ENCODE results near the gene TPK1. TPM values are rescaled to one million over a fixed set of nuclear protein-coding genes. Genes with fewer than 3 reads are reported as not detected.

TPK1 gene
- total RNA-seq, 1 donor from 2014 or later = 14.5 TPM

DNA sequence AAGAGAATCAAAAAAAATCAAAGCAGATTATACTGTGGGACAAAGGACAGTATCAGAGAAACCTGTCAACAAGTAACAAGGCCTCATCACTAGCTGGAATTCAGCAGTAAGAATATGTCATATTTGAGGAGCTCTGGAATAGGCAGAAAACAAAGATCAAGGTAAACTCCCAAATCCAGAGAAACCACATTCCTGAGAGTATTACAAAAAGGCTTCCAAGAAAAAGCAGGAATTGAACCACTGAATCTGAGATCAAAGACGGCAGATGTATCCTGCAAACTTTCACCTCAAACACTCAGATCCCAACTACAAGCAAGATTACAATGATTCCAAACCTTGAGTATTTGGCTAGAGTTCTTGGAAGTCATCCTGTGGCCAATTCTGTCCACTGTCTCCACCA, 16.3 kb downstream of the TPK1 start:
- no peaks in the 10 kb centered on the region for H3K4me1 ChIP-seq
- Mint-ChIP-seq H3K4me3 (no peak overlapping the region), H3K4me1 (peaks cover 3% of the 10 kb centered on the region), H3K36me3 (no peaks in the 10 kb centered on the region), H3K27ac (no peak overlapping the region), H3K27me3 (ENCODE audit: insufficient read depth, low read depth) (no peaks in the 10 kb centered on the region), H3K9me3 (no peaks in the 10 kb centered on the region)
- no peak overlapping the region for H2AFZ ChIP-seq (replicated peaks)
- no peaks in the 10 kb centered on the region for H3F3A ChIP-seq (ENCODE audit: low read depth)
- no peak for DNase-seq (ENCODE audit: low spot score)
- no peaks in the 10 kb centered on the region for H3K9me3 ChIP-seq (ENCODE audit: low read depth)
- no peak overlapping the region for H3K4me3 ChIP-seq
- H3K79me2 ChIP-seq (ENCODE audit: low read depth) = no peaks in the 10 kb centered on the region
- H3K9ac ChIP-seq = no peak overlapping the region
- no peak overlapping the region for H3K4me2 ChIP-seq
- H3K27me3 ChIP-seq = no peaks in the 10 kb centered on the region
- no peaks in the 10 kb centered on the region for H3K36me3 ChIP-seq
- TF ChIP-seq, protein P1, sequence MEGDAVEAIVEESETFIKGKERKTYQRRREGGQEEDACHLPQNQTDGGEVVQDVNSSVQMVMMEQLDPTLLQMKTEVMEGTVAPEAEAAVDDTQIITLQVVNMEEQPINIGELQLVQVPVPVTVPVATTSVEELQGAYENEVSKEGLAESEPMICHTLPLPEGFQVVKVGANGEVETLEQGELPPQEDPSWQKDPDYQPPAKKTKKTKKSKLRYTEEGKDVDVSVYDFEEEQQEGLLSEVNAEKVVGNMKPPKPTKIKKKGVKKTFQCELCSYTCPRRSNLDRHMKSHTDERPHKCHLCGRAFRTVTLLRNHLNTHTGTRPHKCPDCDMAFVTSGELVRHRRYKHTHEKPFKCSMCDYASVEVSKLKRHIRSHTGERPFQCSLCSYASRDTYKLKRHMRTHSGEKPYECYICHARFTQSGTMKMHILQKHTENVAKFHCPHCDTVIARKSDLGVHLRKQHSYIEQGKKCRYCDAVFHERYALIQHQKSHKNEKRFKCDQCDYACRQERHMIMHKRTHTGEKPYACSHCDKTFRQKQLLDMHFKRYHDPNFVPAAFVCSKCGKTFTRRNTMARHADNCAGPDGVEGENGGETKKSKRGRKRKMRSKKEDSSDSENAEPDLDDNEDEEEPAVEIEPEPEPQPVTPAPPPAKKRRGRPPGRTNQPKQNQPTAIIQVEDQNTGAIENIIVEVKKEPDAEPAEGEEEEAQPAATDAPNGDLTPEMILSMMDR (IDR thresholded peaks at IDR 0.05) = no peak
- TF ChIP-seq EZH2 (IDR thresholded peaks at IDR 0.05) = no peak
- TF ChIP-seq EZH2phosphoT487 (IDR thresholded peaks at IDR 0.05) = no peak
- no peaks in the 10 kb centered on the region for H4K20me1 ChIP-seq (ENCODE audit: low read depth)
- no peak overlapping the region for H3K27ac ChIP-seq

DNA sequence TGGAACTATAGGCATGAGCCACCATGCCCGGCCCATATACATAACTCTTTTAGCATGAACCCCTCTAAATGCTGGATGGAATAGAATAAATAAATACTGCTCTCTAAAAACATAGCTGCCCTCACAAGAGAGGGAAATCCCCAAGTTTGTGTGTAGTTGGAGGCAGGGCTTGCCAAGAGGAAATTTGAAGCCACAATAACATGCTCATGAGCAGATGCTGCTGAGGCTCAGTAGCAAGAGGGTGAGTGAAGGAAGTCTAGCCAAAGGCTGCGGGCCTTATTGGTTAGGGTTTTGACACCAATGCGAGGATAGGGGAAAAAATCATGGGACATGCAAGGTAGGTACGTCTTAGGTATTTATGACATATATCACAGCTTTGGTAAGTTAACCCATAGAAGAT, 17.3 kb downstream of the TPK1 start:
- H3K4me2 ChIP-seq = no peak overlapping the region
- Mint-ChIP-seq H3K4me1 (peaks cover 3% of the 10 kb centered on the region), H3K4me3 (no peak overlapping the region), H3K27ac (no peak overlapping the region), H3K27me3 (ENCODE audit: insufficient read depth, low read depth) (no peaks in the 10 kb centered on the region), H3K9me3 (no peaks in the 10 kb centered on the region), H3K36me3 (no peaks in the 10 kb centered on the region)
- no peak overlapping the region for H3K27ac ChIP-seq
- no peaks in the 10 kb centered on the region for H3K79me2 ChIP-seq (ENCODE audit: low read depth)
- H3K9me3 ChIP-seq (ENCODE audit: low read depth) = no peaks in the 10 kb centered on the region
- TF ChIP-seq EZH2 (IDR thresholded peaks at IDR 0.05) (no peak), EZH2phosphoT487 (IDR thresholded peaks at IDR 0.05) (no peak)
- TF ChIP-seq, protein P1 (IDR thresholded peaks at IDR 0.05) = no peak
- H3F3A ChIP-seq (ENCODE audit: low read depth) = no peaks in the 10 kb centered on the region
- no peaks in the 10 kb centered on the region for H3K27me3 ChIP-seq
- no peaks in the 10 kb centered on the region for H3K4me1 ChIP-seq
- DNase-seq (ENCODE audit: low spot score) = no peak
- H3K36me3 ChIP-seq = no peaks in the 10 kb centered on the region
- no peak overlapping the region for H2AFZ ChIP-seq (replicated peaks)
- H4K20me1 ChIP-seq (ENCODE audit: low read depth) = no peaks in the 10 kb centered on the region
- no peak overlapping the region for H3K9ac ChIP-seq
- H3K4me3 ChIP-seq = no peak overlapping the region

DNA sequence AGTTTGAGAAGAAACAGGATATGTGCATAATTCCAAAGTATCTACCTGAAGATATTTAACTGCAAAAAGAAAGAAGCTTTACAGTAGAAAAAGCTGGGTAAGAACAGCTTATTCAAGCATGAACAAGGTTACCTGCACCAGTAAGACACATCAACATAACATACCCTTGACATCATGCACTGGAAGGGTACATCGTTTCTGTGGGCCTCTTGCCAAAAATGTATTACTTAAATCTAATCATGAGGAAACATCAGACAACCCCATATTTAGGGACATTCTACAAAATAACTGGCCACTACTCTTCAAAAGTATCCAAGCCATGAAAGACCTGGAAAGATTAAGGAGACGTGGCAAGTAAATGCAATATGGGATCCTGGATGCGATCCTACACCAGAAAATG, 18.9 kb downstream of the TPK1 start:
- Mint-ChIP-seq H3K9me3 (no peaks in the 10 kb centered on the region), H3K27me3 (ENCODE audit: insufficient read depth, low read depth) (no peaks in the 10 kb centered on the region), H3K4me1 (peaks cover 3% of the 10 kb centered on the region), H3K27ac (no peak overlapping the region), H3K4me3 (no peak overlapping the region), H3K36me3 (no peaks in the 10 kb centered on the region)
- Histone ChIP-seq H3F3A (ENCODE audit: low read depth) (no peaks in the 10 kb centered on the region), H3K4me2 (no peak overlapping the region), H3K27ac (no peak overlapping the region), H3K9me3 (ENCODE audit: low read depth) (no peaks in the 10 kb centered on the region), H3K36me3 (no peaks in the 10 kb centered on the region), H3K4me3 (no peak overlapping the region), H2AFZ (replicated peaks) (no peak overlapping the region), H3K79me2 (ENCODE audit: low read depth) (no peaks in the 10 kb centered on the region), H3K9ac (no peak overlapping the region), H4K20me1 (ENCODE audit: low read depth) (no peaks in the 10 kb centered on the region), H3K27me3 (no peaks in the 10 kb centered on the region), H3K4me1 (no peaks in the 10 kb centered on the region)
- TF ChIP-seq, protein P1 (IDR thresholded peaks at IDR 0.05) = no peak
- TF ChIP-seq EZH2 (IDR thresholded peaks at IDR 0.05) (no peak), EZH2phosphoT487 (IDR thresholded peaks at IDR 0.05) (no peak)
- DNase-seq (ENCODE audit: low spot score) = no peak

Measured in neural progenitor cell (in vitro differentiated cells).